Measurements from ENCODE around the gene S100P.
"Not testable (repeated sequence)": the region's sequence is repeated elsewhere in the genome, so short reads cannot be mapped to it uniquely, and the experiment has no call there.

Gene S100P

DNA sequence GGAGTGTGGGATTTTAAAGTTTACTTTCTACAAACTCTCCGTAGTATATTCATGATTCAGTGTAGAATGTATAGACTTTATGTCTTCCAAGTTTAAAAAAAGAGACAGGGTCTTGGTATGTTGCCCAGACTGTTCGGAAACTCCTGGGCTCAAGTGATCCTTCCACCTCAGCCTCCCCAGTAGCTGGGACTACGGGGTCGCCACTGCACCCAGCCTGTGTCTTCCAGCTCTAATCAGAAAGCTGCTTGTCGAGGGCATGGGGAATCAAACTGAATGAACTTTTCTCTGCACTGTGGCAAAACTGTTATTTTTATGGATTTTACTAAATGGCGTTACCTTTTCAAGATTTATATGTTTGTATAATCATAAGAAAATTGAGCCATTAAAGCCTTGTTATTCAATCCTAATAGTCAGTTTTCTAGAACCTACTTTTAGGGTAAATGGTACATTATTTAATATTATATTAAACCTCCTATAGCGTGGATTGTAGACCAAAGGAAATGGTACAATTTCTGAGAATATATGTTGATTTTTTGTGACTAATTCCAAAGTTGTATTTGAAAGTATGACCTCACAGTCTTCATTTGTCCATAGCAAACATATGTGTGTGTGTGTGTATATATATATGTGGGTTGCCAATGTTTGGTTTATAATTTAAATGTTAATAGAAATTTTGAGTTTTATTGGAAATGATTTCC is 23.4 kb downstream of the S100P start:
- no peak for DNase-seq (ENCODE audit: low spot score)
- Mint-ChIP-seq H3K27me3 (ENCODE audit: low read depth) (peaks cover 4% of the 10 kb centered on the region), H3K9me3 (peaks cover 6% of the 10 kb centered on the region), H3K36me3 (ENCODE audit: low read depth) (peaks cover 13% of the 10 kb centered on the region), H3K27ac (peak overlapping the region; percentile 82), H3K4me3 (peak overlapping the region; percentile 93), H3K4me1 (ENCODE audit: low read depth) (peaks cover 31% of the 10 kb centered on the region)

DNA sequence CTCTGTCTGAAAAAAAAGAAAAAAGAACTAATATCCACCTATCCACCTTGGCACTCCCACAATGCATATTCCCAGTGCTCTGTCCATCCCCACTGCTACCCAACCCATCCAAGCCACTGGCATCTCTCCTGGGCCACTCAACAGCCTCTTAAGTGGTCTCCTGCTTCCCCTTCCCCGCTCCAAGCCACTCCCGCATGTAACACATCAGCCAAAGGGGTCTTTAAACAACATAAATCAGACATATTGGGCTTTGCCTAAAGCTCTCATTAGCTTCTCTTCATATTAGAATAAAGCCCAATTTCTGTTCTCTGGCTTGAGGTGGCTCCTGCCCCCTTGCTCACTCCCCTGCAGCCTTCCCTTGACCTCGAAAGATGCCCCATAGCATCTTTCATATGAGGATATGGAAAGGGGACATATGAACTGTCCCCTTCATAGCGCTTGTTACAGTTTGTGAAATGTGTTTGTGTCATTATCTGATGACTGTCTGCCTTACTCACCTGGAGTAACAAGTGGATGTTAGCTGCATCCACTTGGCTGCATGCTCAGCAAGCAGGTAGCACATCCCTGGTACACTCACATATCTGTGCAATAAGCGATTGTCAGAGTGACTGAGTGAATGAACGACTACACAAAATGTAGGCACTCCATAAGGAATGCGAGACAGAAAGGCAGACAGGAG is 25.4 kb downstream of the S100P start:
- no peak for DNase-seq (ENCODE audit: low spot score)
- peaks cover 13% of the 10 kb centered on the region for H3K36me3 Mint-ChIP-seq (ENCODE audit: low read depth)
- H3K9me3 Mint-ChIP-seq = no peaks in the 10 kb centered on the region
- peak overlapping the region; percentile 3 for H3K4me3 Mint-ChIP-seq
- no peak overlapping the region for H3K27ac Mint-ChIP-seq
- H3K4me1 Mint-ChIP-seq (ENCODE audit: low read depth) = peaks cover 28% of the 10 kb centered on the region
- H3K27me3 Mint-ChIP-seq (ENCODE audit: low read depth) = peaks cover 2% of the 10 kb centered on the region

DNA sequence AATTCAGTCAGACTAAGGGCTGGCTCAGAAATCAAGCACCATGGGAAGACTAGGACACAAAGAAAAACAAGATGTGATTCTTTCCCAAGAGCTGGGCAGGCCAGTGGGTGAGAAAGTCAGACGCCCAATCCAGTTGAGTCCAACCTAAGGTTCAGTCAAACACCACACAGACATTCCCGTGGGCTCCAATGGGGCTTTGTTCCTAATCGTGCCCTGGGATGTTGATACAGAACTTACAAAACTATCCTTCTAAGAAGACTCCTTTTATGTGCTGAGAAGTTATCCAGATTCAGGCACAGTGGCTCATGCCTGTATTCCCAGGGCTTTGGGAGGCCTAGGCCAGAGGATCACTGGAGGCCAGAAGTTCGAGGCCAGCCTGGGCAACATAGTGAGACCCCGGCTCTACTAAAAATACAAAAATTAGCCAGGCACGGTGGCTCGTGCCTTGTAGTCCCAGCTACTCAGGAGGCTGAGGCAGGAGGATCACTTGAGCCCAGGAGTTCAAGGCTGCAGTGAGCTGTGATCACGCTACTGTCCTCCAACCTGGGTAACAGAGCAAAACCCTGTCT is 26.0 kb downstream of the S100P start:
- H3K4me3 Mint-ChIP-seq = no peak overlapping the region
- peaks cover 2% of the 10 kb centered on the region for H3K27me3 Mint-ChIP-seq (ENCODE audit: low read depth)
- H3K9me3 Mint-ChIP-seq = no peaks in the 10 kb centered on the region
- no peak overlapping the region for H3K27ac Mint-ChIP-seq
- DNase-seq (ENCODE audit: low spot score) = no peak
- H3K36me3 Mint-ChIP-seq (ENCODE audit: low read depth) = peaks cover 13% of the 10 kb centered on the region
- H3K4me1 Mint-ChIP-seq (ENCODE audit: low read depth) = peaks cover 28% of the 10 kb centered on the region

DNA sequence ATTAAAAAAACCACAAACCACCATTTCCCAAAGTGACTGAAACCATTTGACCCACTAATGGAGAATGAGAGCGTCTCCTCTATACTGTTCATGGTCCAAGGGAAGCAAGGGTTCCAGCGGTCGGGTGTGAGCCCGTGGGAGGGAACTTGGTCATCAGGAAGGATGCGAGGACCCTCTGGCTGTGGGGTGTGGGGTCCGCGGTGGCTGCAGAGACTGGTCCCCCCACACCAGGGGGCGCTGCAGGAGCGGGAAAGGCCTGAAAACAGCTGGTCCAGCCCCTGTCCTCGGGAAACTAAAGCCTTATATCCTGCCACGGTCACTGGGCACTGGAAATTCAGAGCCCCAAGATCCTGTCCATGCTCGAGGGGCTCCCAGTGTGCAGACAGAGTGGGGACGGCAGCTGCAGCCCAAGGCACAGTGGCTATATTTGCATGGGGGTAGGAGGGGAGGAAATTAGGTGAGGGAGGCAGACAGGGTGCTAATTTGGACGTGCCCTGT is 26.6 kb downstream of the S100P start:
- H3K36me3 Mint-ChIP-seq (ENCODE audit: low read depth) = peaks cover 13% of the 10 kb centered on the region
- DNase-seq (ENCODE audit: low spot score) = peak; percentile 72
- peak overlapping the region; percentile 62 for H3K4me3 Mint-ChIP-seq
- no peak overlapping the region for H3K27ac Mint-ChIP-seq
- no peaks in the 10 kb centered on the region for H3K9me3 Mint-ChIP-seq
- peaks cover 2% of the 10 kb centered on the region for H3K27me3 Mint-ChIP-seq (ENCODE audit: low read depth)
- H3K4me1 Mint-ChIP-seq (ENCODE audit: low read depth) = peaks cover 27% of the 10 kb centered on the region

DNA sequence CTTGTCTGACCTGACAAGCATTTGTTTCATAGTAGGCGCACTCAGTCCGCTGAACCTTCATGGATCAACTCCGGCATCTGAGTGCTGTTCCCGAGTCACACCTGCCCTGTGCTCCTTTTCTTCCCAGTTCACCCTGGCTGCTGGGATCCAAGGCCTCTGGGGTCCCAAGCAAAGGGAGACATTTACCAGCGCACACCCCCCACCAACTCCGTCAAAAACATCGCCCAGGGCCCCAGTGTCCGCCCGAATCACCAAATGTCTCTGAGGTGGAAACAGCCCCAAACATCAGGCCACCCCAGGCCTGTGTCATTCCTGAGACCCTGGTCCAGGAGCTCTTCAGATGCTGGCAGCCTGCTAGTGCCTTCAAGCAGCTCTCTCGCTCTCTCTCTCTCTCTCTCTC is 27.4 kb downstream of the S100P start:
- H3K4me3 Mint-ChIP-seq = no peak overlapping the region
- H3K4me1 Mint-ChIP-seq (ENCODE audit: low read depth) = peaks cover 22% of the 10 kb centered on the region
- peaks cover 10% of the 10 kb centered on the region for H3K36me3 Mint-ChIP-seq (ENCODE audit: low read depth)
- DNase-seq (ENCODE audit: low spot score) = no peak
- H3K27me3 Mint-ChIP-seq (ENCODE audit: low read depth) = no peaks in the 10 kb centered on the region
- H3K9me3 Mint-ChIP-seq = no peaks in the 10 kb centered on the region
- peak overlapping the region; percentile 28 for H3K27ac Mint-ChIP-seq

DNA sequence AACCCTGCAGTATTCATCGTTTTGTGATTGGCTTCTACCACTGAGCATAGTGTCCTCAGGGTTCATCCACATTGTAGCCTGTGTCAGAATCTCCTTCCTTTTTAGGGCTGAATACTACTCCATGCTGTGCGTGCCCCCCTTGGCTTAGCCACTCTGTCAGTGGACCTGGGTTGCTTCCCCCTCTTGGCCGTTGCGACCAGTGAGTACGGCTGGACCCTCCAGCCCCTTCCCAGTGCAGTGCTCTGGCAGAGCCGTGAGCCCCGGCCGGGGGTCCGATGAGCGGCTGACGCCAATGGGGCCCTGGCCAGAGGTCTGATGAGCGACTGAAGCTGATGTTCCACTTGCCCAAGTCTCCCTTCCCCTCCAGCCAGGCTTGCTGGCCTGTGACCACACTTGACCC is 29.2 kb downstream of the S100P start:
- H3K27ac Mint-ChIP-seq = no peak overlapping the region
- H3K4me1 Mint-ChIP-seq (ENCODE audit: low read depth) = peaks cover 16% of the 10 kb centered on the region
- H3K9me3 Mint-ChIP-seq = no peaks in the 10 kb centered on the region
- no peak for DNase-seq (ENCODE audit: low spot score)
- peaks cover 10% of the 10 kb centered on the region for H3K36me3 Mint-ChIP-seq (ENCODE audit: low read depth)
- H3K27me3 Mint-ChIP-seq (ENCODE audit: low read depth) = no peaks in the 10 kb centered on the region
- H3K4me3 Mint-ChIP-seq = no peak overlapping the region

DNA sequence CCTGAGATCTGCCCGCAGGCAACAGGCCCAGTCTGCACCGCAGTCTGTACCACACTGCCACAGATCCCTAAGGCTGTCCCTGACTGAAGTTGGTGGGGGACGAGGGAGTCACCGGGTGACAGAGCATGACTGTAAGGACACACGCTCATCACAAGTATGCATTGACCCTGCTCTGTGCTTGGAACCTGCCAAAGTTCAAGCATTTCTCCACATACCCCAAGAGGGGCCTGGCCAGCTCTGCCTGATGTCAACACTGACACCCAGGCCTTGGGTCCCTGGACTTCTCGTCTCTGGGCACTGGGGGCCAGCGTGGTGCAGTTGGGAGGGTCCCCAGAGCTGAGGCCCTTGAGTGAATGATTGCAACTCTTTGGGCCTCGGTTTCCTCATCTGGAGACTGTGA is 30.2 kb downstream of the S100P start:
- DNase-seq (ENCODE audit: low spot score) = no peak
- H3K9me3 Mint-ChIP-seq = no peaks in the 10 kb centered on the region
- no peak overlapping the region for H3K4me3 Mint-ChIP-seq
- H3K36me3 Mint-ChIP-seq (ENCODE audit: low read depth) = peaks cover 4% of the 10 kb centered on the region
- H3K4me1 Mint-ChIP-seq (ENCODE audit: low read depth) = peaks cover 11% of the 10 kb centered on the region
- no peaks in the 10 kb centered on the region for H3K27me3 Mint-ChIP-seq (ENCODE audit: low read depth)
- H3K27ac Mint-ChIP-seq = no peak overlapping the region

DNA sequence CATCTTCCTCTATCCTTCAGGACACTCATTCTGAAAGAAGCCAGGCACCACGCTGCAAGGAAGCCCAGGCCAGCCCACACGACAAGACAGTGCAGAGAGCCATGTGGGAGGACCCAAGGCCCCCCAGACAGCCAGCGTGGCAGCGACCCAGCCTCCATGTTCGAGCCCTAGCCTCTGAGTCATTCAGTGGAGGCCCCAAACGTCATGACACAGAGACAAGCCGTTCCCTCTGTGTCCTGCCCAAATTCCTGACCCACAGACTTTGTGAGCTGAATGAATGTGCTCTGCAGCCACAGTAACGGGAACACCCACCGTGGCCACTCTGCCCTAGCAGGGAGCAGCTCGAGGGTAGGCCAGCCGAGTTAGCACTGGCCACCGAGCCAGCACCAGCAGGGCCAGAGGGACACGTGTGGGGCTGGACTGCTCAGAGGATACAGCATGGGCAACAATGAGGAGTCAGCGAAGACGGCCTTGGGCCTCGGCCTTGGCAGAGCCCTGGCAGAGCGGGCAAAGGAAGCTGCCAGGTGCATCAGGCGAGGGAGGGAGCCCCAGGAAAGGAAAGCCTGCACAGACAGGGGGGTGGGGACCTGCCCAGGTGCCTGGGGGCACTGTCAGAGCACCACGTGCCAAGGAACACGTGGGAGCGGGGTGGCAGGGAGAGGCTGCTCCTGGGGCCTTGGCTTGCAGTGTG is 30.9 kb downstream of the S100P start:
- H3K4me1 Mint-ChIP-seq (ENCODE audit: low read depth) = peaks cover 5% of the 10 kb centered on the region
- H3K4me3 Mint-ChIP-seq = no peak overlapping the region
- DNase-seq (ENCODE audit: low spot score) = no peak
- no peaks in the 10 kb centered on the region for H3K36me3 Mint-ChIP-seq (ENCODE audit: low read depth)
- H3K9me3 Mint-ChIP-seq = no peaks in the 10 kb centered on the region
- no peak overlapping the region for H3K27ac Mint-ChIP-seq
- H3K27me3 Mint-ChIP-seq (ENCODE audit: low read depth) = no peaks in the 10 kb centered on the region

DNA sequence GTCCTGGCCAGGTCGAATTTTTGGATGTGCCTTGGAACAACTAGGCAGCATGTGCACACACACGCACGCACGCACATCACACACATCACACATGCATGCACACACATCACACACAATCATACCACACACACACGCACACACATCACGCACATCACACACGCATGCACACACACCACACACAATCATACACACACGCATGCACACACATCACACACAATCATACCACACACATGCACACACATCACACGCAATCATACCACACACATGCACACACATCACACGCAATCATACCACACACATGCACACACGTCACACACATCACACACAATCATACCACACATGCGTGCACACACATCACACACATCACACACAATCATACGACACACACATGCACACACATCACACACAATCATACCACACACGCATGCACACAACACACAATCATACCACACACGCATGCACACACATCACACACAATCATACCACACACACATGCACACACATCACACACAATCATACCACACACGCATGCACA is 31.8 kb downstream of the S100P start:
- not testable (repeated sequence) for H3K4me1 Mint-ChIP-seq (ENCODE audit: low read depth); H3K9me3 Mint-ChIP-seq; H3K4me3 Mint-ChIP-seq; DNase-seq (ENCODE audit: low spot score); H3K27me3 Mint-ChIP-seq (ENCODE audit: low read depth); H3K27ac Mint-ChIP-seq; H3K36me3 Mint-ChIP-seq (ENCODE audit: low read depth)

DNA sequence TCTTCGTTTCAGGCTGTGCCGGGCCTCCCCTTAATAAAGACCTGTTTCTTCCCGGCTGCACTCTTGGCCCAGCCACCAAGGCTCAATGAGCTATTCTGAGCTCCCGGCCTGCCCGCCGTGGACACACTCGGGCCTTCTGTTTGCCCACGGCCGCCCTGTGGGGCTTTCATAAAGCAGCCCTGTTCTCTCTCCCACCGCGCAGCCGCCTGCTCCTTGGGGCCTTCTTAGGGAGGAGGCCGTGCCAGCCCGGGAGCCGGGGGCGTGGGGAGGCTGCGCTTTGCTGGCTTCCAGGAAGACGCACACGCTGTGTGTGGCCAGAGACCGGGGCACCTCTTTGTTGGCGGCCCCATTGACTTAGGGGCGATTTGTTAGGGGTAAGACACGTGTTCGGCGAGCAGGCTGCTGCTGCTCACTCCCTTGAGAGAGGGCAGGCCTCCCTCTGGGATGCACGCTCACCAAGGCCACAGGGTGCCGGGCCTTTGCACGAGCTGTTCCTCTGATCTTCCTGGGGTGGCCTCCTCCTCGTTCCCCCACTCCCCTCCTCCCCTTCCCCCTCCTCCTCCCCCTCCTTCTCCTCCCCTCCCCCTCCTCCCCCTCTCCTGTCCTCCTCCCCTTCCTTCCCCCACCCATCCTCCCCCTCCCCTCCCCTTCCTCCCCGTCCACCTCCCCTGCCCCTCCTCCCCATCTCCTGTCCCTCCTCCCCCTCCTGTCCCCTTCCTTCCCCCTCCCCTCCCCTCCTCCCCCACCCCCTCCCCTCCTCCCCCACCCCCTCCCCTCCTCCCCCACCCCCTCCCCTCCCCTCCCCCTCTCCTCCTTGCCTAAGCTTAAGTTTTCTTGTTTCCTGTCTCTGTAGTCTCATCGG is 33.6 kb downstream of the S100P start:
- Mint-ChIP-seq H3K4me1 (ENCODE audit: low read depth) (peaks cover 2% of the 10 kb centered on the region), H3K27ac (no peak overlapping the region), H3K9me3 (no peaks in the 10 kb centered on the region), H3K4me3 (no peak overlapping the region), H3K27me3 (ENCODE audit: low read depth) (no peaks in the 10 kb centered on the region), H3K36me3 (ENCODE audit: low read depth) (no peaks in the 10 kb centered on the region)
- no peak for DNase-seq (ENCODE audit: low spot score)

DNA sequence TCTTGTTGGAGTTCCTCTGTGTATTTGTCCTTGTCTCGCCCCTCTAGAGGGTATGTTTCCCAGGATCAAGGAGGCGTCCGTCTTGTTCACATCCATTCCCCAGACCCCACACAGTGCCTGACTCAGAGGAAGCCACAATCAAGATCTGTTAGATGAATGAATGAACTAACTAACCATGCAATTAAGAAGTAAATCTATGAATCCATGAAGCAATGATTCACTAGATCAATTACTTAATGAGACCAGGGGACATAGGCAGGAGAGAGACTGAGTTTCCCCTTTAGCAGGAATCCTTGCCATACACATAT is 34.2 kb downstream of the S100P start:
- no peak for DNase-seq (ENCODE audit: low spot score)
- Mint-ChIP-seq H3K27ac (no peak overlapping the region), H3K36me3 (ENCODE audit: low read depth) (no peaks in the 10 kb centered on the region), H3K9me3 (no peaks in the 10 kb centered on the region), H3K27me3 (ENCODE audit: low read depth) (no peaks in the 10 kb centered on the region), H3K4me3 (no peak overlapping the region), H3K4me1 (ENCODE audit: low read depth) (peaks cover 2% of the 10 kb centered on the region)

DNA sequence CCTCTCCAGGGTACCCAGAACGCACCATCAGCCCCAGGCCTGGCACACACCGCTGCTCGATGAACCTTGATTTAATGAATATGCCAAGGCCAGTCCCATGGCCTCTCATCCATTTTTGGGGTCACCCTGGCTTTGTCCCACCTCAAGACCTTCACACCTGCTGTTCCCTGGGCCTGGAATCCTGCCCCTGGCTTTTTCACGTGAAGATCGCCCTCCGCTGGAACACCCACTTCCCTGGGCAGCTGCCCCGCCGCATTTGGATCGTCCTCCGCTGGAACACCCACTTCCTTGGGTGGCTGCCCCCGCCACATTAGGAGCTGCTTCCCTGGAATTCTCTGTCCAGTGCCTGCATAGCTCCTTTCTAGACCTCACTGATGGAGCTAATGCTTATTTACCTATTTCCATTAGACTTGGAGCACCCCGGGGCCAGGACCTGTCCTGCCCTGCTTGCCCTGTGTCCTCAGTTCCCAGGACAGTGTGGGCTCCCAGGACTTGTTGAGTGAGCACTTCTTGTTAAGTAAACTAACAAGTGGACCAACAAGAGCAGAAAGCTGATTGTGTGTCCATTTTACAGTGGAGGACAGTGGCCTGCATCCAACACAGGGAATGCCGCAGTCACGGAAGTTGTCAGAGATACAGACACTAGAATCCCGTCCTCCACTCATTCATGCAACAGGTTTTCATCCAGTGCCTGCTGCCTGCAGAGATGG is 34.8 kb downstream of the S100P start:
- no peak for DNase-seq (ENCODE audit: low spot score)
- H3K9me3 Mint-ChIP-seq = no peaks in the 10 kb centered on the region
- peaks cover 2% of the 10 kb centered on the region for H3K4me1 Mint-ChIP-seq (ENCODE audit: low read depth)
- H3K27ac Mint-ChIP-seq = no peak overlapping the region
- no peaks in the 10 kb centered on the region for H3K27me3 Mint-ChIP-seq (ENCODE audit: low read depth)
- H3K4me3 Mint-ChIP-seq = no peak overlapping the region
- no peaks in the 10 kb centered on the region for H3K36me3 Mint-ChIP-seq (ENCODE audit: low read depth)
